K562 (cell line): ENCODE data around the gene SPATC1L.

Experiments
- CTCF ChIP-seq, 3 experiments: IDR thresholded peaks in 2 of 3; conservative IDR thresholded peaks in 1 of 3; 2 replicates each; pipeline ENCODE4 v1.5.1; 2011 to 2012; ENCODE audit warnings: low read length in 3 of 3, mild to moderate bottlenecking in 3 of 3, control low read depth in 2 of 3, improper control_type of control experiment in 1 of 3, inconsistent platforms in 1 of 3, low read depth in 1 of 3, mixed read lengths in 1 of 3, moderate library complexity in 1 of 3; ENCODE audit not compliant: insufficient read depth in 2 of 3
- EGR1 ChIP-seq: fragments of 450-650 bp; conservative IDR thresholded peaks from 2 replicates; pipeline ENCODE4 v1.6.1; 2017; ENCODE audit warnings: mild to moderate bottlenecking
- HMGXB4 ChIP-seq: sonication (generic); formaldehyde crosslinking; IDR thresholded peaks from 2 replicates; pipeline ENCODE4 v1.8.1; 2023; ENCODE audit warnings: mild to moderate bottlenecking, missing genetic modification reagents
- MCM7 ChIP-seq, 2 experiments: fragments of 450-650 bp; IDR thresholded peaks; 2 replicates each; pipeline ENCODE4 v1.6.1; 2016 to 2018
- MXD1 ChIP-seq: fragments of 250-450 bp; sonication (Bioruptor Pico); IDR thresholded peaks from 2 replicates; pipeline ENCODE4 v1.8.0; 2021; ENCODE audit warnings: borderline replicate concordance, mild to moderate bottlenecking, moderate library complexity; ENCODE audit not compliant: poor library complexity, severe bottlenecking
- NFIC ChIP-seq: fragments of 450-650 bp; IDR thresholded peaks from 2 replicates; pipeline ENCODE4 v1.6.1; 2017; ENCODE audit warnings: mild to moderate bottlenecking, inconsistent platforms
- PKNOX1 ChIP-seq: fragments of 450-650 bp; IDR thresholded peaks from 2 replicates; pipeline ENCODE4 v1.6.1; 2016
- RBM15 ChIP-seq: fragments of 200-400 bp; formaldehyde crosslinking; IDR thresholded peaks from 2 replicates; pipeline ENCODE4 v1.6.1; 2018; ENCODE audit warnings: mild to moderate bottlenecking, low read length, moderate library complexity; ENCODE audit not compliant: insufficient read depth
- RCOR1 ChIP-seq, 2 experiments: IDR thresholded peaks; 2 replicates each; pipeline ENCODE4 v1.6.1; 2012; ENCODE audit warnings: low read depth in 2 of 2, low read length in 2 of 2, borderline replicate concordance in 1 of 2, improper control_type of control experiment in 1 of 2
- SAP30 ChIP-seq: fragments of 200-600 bp; sonication (generic); IDR thresholded peaks from 2 replicates; pipeline ENCODE4 v1.6.1; 2012; ENCODE audit warnings: borderline replicate concordance, low read depth, mild to moderate bottlenecking, moderate library complexity, low read length, control low read depth, inconsistent platforms; ENCODE audit not compliant: insufficient read depth, poor library complexity, severe bottlenecking
- SMARCA5 ChIP-seq: fragments of 450-650 bp; IDR thresholded peaks from 2 replicates; pipeline ENCODE4 v1.6.1; 2016

- TF ChIP-seq EGR1 (no peak), CTCF (IDR thresholded peaks at IDR 0.05 in 2 of 3, conservative IDR thresholded peaks at IDR 0.05 in 1 of 3; ENCODE audit: insufficient read depth in 2 of 3, low read depth in 1 of 3, low read length in 3 of 3) (peak; percentile 24 to 77 (median 45); a peak in 4 of 6 replicates), RCOR1 (IDR thresholded peaks at IDR 0.05; ENCODE audit: borderline replicate concordance in 1 of 2, low read depth in 2 of 2, low read length in 2 of 2) (no peak), RBM15 (no peak), NFIC (no peak), SAP30 (no peak), PKNOX1 (no peak), HMGXB4 (no peak), SMARCA5 (no peak), MXD1 (CRISPR knock-in tag) (no peak), MCM7 (IDR thresholded peaks at IDR 0.05) (no peak)
Measured at GRCh38 chr21:46182548-46183336, 1.5 kb downstream of the SPATC1L start.
